ENCODE measurements around the gene SLC12A7.

DNA sequence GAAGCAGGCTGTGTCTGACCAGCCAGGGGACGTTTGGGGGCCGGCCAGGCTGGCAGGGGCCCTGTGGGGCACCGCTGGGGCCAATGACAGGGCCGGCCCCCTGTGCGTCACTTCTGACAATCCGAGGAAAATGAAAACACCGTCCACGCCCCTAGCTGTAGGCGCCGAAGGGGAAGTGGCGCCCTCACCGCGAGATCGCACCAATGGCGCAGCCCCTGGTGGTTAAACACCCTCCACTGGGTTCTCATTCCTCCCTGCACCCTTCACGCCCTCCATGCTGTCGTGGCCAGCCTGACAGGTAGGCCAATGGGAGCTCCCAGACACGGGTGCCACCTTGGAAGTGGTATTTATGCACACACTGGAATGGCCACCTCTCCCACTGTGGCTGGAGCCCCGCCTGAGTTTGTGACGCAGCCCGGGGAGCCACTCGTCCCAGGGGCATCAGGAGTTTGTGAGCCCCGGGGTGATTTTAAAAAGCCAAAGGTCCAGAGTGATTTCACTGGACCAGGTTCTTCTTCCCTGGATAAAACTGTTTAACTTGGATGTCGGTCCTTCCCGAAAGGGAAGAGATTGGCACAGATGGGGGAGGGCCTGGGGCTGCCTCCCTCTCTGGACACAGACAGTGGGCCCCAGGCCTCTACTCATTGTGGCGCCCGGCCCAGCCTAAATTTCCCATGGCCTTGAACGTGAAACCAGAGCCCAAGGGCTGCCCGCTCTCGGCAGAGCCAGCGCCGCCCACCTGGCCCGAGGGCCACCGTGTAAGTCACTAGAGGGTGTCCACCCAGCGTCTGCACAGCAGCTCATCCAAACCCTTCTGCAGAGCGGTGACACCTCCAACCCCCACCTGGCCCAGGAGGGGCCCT is 53.5 kb downstream of the SLC12A7 start:
- TF ChIP-seq, protein P1, sequence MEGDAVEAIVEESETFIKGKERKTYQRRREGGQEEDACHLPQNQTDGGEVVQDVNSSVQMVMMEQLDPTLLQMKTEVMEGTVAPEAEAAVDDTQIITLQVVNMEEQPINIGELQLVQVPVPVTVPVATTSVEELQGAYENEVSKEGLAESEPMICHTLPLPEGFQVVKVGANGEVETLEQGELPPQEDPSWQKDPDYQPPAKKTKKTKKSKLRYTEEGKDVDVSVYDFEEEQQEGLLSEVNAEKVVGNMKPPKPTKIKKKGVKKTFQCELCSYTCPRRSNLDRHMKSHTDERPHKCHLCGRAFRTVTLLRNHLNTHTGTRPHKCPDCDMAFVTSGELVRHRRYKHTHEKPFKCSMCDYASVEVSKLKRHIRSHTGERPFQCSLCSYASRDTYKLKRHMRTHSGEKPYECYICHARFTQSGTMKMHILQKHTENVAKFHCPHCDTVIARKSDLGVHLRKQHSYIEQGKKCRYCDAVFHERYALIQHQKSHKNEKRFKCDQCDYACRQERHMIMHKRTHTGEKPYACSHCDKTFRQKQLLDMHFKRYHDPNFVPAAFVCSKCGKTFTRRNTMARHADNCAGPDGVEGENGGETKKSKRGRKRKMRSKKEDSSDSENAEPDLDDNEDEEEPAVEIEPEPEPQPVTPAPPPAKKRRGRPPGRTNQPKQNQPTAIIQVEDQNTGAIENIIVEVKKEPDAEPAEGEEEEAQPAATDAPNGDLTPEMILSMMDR (conservative IDR thresholded peaks at IDR 0.05): no peak
- no peak for TF ChIP-seq EZH2 (IDR thresholded peaks at IDR 0.05; ENCODE audit: low read depth)

All from PC-9 (cell line).